Measurements from ENCODE around the gene CD8A.
"Not testable (repeated sequence)": the region's sequence is repeated elsewhere in the genome, so short reads cannot be mapped to it uniquely, and the experiment has no call there.

Gene CD8A

GRCh38 chr2:86775338-86775737 is 15.4 kb downstream of the CD8A start:
- DNase-seq, result no peak

- no peak for DNase-seq
These were observed 15.9 kb downstream of the CD8A start for GRCh38 chr2:86774862-86775261.

- DNase-seq, result no peak
These were observed 18.1 kb downstream of the CD8A start for GRCh38 chr2:86772611-86773010.

- no peak for DNase-seq
These were observed 19.9 kb downstream of the CD8A start for GRCh38 chr2:86770816-86771301.

- no peak for DNase-seq
These were observed 20.9 kb downstream of the CD8A start for GRCh38 chr2:86769838-86770237.

GRCh38 chr2:86768189-86768949 is 22.3 kb downstream of the CD8A start:
- no peak for DNase-seq

- no peak for DNase-seq
These were observed 25.4 kb downstream of the CD8A start for GRCh38 chr2:86765310-86765695.

- peak; percentile 24 for DNase-seq
These were observed 25.9 kb downstream of the CD8A start for GRCh38 chr2:86764661-86765309.

- DNase-seq, result no peak
These were observed 30.3 kb downstream of the CD8A start for GRCh38 chr2:86760371-86760770.

GRCh38 chr2:86758405-86758804 is 32.3 kb downstream of the CD8A start:
- DNase-seq, result no peak

- DNase-seq, result no peak
These were observed 37.1 kb downstream of the CD8A start for GRCh38 chr2:86753606-86754005.

- no peak for DNase-seq
These were observed 37.8 kb downstream of the CD8A start for GRCh38 chr2:86752934-86753333.

- no peak for DNase-seq
These were observed 38.9 kb downstream of the CD8A start for GRCh38 chr2:86751778-86752177.

- DNase-seq, result no peak
These were observed 40.4 kb downstream of the CD8A start for GRCh38 chr2:86750240-86750839.

GRCh38 chr2:86747711-86748639 is 42.7 kb downstream of the CD8A start:
- no peak for DNase-seq

GRCh38 chr2:86746939-86747338 is 43.8 kb downstream of the CD8A start:
- DNase-seq, result no peak

- no peak for DNase-seq
These were observed 46.6 kb downstream of the CD8A start for GRCh38 chr2:86744152-86744551.

GRCh38 chr2:86741889-86742498 is 48.7 kb downstream of the CD8A start:
- not testable (repeated sequence) for DNase-seq

- DNase-seq, result not testable (repeated sequence)
These were observed 50.8 kb downstream of the CD8A start for GRCh38 chr2:86739889-86740288.

GRCh38 chr2:86739485-86739884 is 51.2 kb downstream of the CD8A start:
- not testable (repeated sequence) for DNase-seq

- DNase-seq, result not testable (repeated sequence)
These were observed 55.8 kb downstream of the CD8A start for GRCh38 chr2:86734896-86735295.

Data from kidney glomerular epithelial cell (primary cell).